ENCODE data around the gene SLC44A1.

DNA sequence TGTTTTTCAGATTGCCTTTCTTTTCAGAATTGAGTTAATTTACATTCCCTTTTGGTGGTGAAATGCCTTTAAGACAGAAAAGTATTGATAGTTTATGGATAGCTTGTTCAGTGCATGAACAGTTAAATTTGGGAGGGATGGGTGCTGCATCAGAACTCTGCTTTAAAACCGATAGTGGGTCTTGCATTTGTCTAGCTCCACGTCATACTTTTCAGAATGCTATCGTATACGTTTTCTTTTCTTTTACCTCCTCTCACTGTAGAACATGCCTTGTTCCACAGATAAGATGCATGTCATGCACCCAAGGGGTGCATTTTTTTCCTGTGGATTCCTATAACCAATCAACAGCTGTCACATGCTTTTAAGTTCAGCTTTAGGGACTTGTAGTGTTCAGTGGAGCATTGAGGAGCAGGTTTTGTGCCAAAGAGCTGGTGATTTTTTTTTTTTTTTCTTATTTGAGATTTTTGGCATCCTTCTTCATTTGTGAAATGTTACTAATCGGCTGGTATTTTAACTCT is 2.3 kb downstream of the SLC44A1 start:
- TF ChIP-seq YY1 (IDR thresholded peaks at IDR 0.05; ENCODE audit: low read depth, low read length) (no peak), TBL1XR1 (IDR thresholded peaks at IDR 0.05; ENCODE audit: low read depth, low read length) (no peak)

Data from GM12878 (cell line).